ENCODE data around the gene CIRBP.

DNA sequence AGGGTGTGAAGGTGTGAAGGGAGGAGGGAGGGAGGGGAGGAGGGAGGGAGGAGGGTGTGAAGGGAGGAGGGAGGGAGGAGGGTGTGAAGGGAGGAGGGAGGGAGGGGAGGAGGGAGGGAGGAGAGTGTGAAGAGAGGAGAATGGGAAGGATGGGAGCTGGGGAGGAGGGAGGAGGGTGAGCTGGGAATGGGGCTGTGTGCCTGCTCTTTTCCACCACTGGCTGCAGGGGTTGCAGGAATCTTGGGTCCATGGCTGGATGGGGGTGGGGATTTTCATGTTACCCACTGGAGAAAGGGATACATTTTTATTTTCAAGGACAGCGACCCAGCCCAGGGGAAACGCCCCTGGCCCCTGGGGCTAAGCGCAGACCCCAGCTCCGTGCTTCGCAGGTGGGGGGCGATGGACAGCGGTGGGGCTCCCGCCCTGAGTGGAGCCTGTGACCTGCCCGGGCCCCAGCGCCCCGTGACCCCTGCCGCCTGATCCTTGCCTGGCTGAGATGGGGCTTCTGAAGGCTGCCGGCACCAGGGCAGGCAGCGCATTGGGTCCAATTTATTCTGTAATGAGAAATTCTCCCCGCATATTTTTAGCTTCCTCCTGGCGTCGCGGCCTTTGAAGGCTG is 13.6 kb downstream of the CIRBP start:
- TF ChIP-seq, protein P1, sequence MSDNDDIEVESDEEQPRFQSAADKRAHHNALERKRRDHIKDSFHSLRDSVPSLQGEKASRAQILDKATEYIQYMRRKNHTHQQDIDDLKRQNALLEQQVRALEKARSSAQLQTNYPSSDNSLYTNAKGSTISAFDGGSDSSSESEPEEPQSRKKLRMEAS (IDR thresholded peaks at IDR 0.05) = no peak
- TF ChIP-seq FOXM1 (IDR thresholded peaks at IDR 0.05; ENCODE audit: borderline replicate concordance, low read depth) = no peak
- TF ChIP-seq CREB1 (IDR thresholded peaks at IDR 0.05; ENCODE audit: low read depth) = no peak
- TF ChIP-seq EP300 (IDR thresholded peaks at IDR 0.05; ENCODE audit: borderline replicate concordance) = no peak
- no peak for TF ChIP-seq NFIC (IDR thresholded peaks at IDR 0.05)

Data from Ishikawa (cell line).